A673 (cell line): ENCODE measurements around the gene CPLX1.

ENCODE experiments used
- CTCF ChIP-seq: fragments of 300-800, 200-600 bp; sonication (generic); conservative IDR thresholded peaks from 2 replicates; pipeline ENCODE4 v1.5.1; 2017; ENCODE audit warnings: low read depth, mild to moderate bottlenecking, antibody characterized with exemption, low read length, moderate library complexity, mixed read lengths
- EZH2 ChIP-seq: fragments of 200-600 bp; sonication (generic); IDR thresholded peaks from 2 replicates; pipeline ENCODE4 v1.6.1; 2017; ENCODE audit warnings: borderline replicate concordance, low read depth, mild to moderate bottlenecking, mixed read lengths, antibody characterized with exemption, low read length; ENCODE audit not compliant: poor library complexity, severe bottlenecking

- TF ChIP-seq CTCF (no peak), EZH2 (no peak)
These were observed 31.8 kb downstream of the CPLX1 start for GRCh38 chr4:793941-794621.
